ENCODE data around the gene DENND6B.

DNA sequence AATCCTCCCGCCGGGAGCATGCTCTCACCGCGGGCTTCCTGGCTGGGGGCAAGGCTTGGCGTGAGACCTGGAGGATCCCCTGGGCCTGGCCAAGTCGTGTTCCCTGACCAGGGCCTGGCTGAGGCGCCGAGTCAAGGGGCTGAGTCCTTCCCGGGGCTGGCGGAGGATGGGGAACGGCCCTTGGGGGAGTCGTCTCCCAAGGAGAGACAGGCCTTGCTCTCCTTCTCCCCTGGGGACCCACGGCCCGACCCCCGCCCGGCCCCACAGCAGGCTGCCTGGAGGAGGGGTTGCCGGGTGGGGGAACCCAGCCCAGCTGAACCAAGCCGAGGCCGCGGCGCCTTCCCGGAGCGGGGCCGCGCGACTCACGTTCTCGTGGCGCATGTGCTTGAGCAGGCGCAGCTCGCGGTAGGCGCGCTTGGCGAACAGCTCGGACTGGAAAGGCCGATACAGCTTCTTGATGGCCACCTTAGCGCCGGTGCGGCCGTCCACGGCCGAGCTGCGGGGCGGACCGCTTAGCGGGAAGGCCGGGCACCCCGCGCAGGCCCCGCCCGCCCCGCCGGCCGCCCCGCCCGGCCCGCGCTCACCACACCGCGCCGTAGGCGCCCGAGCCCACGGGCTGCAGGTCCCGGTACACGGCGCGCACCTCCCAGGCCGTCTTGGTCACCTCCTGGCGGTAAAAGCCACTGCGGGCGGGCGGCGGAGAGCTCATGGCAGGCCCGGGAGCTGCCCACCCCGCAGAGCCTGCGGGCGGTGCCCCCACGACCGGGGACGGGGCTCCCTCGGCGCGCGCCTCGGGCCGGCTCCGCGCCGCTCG, 65.8 kb downstream of the DENND6B start:
- no peak for TF ChIP-seq OSR1 (CRISPR knock-in tag; IDR thresholded peaks at IDR 0.05)
- TF ChIP-seq, protein P1, sequence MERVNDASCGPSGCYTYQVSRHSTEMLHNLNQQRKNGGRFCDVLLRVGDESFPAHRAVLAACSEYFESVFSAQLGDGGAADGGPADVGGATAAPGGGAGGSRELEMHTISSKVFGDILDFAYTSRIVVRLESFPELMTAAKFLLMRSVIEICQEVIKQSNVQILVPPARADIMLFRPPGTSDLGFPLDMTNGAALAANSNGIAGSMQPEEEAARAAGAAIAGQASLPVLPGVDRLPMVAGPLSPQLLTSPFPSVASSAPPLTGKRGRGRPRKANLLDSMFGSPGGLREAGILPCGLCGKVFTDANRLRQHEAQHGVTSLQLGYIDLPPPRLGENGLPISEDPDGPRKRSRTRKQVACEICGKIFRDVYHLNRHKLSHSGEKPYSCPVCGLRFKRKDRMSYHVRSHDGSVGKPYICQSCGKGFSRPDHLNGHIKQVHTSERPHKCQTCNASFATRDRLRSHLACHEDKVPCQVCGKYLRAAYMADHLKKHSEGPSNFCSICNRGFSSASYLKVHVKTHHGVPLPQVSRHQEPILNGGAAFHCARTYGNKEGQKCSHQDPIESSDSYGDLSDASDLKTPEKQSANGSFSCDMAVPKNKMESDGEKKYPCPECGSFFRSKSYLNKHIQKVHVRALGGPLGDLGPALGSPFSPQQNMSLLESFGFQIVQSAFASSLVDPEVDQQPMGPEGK (CRISPR knock-in tag; IDR thresholded peaks at IDR 0.05; ENCODE audit: borderline replicate concordance), result no peak
- no peak for TF ChIP-seq ZFP30 (CRISPR knock-in tag; IDR thresholded peaks at IDR 0.05)
- no peak for TF ChIP-seq ZC3H10 (CRISPR knock-in tag; IDR thresholded peaks at IDR 0.05)
- TF ChIP-seq ARNTL (CRISPR knock-in tag; IDR thresholded peaks at IDR 0.05; ENCODE audit: borderline replicate concordance, low read depth), result no peak
- TF ChIP-seq ESRRG (CRISPR knock-in tag; IDR thresholded peaks at IDR 0.05), result no peak
- TF ChIP-seq RARB (CRISPR knock-in tag; IDR thresholded peaks at IDR 0.05), result no peak
- TF ChIP-seq, protein P2, sequence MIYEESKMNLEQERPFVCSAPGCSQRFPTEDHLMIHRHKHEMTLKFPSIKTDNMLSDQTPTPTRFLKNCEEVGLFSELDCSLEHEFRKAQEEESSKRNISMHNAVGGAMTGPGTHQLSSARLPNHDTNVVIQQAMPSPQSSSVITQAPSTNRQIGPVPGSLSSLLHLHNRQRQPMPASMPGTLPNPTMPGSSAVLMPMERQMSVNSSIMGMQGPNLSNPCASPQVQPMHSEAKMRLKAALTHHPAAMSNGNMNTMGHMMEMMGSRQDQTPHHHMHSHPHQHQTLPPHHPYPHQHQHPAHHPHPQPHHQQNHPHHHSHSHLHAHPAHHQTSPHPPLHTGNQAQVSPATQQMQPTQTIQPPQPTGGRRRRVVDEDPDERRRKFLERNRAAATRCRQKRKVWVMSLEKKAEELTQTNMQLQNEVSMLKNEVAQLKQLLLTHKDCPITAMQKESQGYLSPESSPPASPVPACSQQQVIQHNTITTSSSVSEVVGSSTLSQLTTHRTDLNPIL (CRISPR knock-in tag; IDR thresholded peaks at IDR 0.05; ENCODE audit: low read depth), result no peak
- no peak for TF ChIP-seq BACH2 (CRISPR knock-in tag; IDR thresholded peaks at IDR 0.05; ENCODE audit: borderline replicate concordance)
- no peak for TF ChIP-seq TCF4 (CRISPR knock-in tag; IDR thresholded peaks at IDR 0.05; ENCODE audit: borderline replicate concordance)
- TF ChIP-seq TSHZ2 (CRISPR knock-in tag; IDR thresholded peaks at IDR 0.05), result no peak
- TF ChIP-seq PPARA (CRISPR knock-in tag; IDR thresholded peaks at IDR 0.05; ENCODE audit: borderline replicate concordance), result no peak
- TF ChIP-seq SNAI2 (CRISPR knock-in tag; IDR thresholded peaks at IDR 0.05), result no peak
- no peak for TF ChIP-seq POU6F1 (CRISPR knock-in tag; IDR thresholded peaks at IDR 0.05; ENCODE audit: borderline replicate concordance, low read depth)
